Lung microvascular endothelial cell (primary cell): ENCODE data around the gene GSE1. TPM values are rescaled to one million over a fixed set of nuclear protein-coding genes. Genes with fewer than 3 reads are reported as not detected.

ENCODE experiments used
- DNase-seq, 2 donors: peaks; one replicate each; pipeline versions ENCODE4 v3.0.0 to v3.0.0-alpha.2; 2010; ENCODE audit warnings: low read depth in 2 of 2
- total RNA-seq: library from RNA; depleted of rRNA; stranded (reverse); fragments of >200 nt; gene quantifications from 2 replicates; pipeline ENCODE4 v1.2.1, GENCODE V29; 2014

GSE1 gene
- total RNA-seq, 1 donor from 2014 or later = 12.1 TPM

- DNase-seq = no peak
These were observed 18.8 kb downstream of the GSE1 start for GRCh38 chr16:85631802-85632393.

- no peak for DNase-seq
These were observed 19.8 kb downstream of the GSE1 start for GRCh38 chr16:85632709-85633437.

- no peak for DNase-seq
These were observed 20.3 kb downstream of the GSE1 start for GRCh38 chr16:85633438-85633743.

- DNase-seq = no peak
These were observed 20.8 kb downstream of the GSE1 start for GRCh38 chr16:85633888-85634287.

GRCh38 chr16:85634747-85635544, 21.8 kb downstream of the GSE1 start:
- no peak for DNase-seq

GRCh38 chr16:85635545-85636140, 22.5 kb downstream of the GSE1 start:
- DNase-seq = no peak

GRCh38 chr16:85636234-85636812, 23.2 kb downstream of the GSE1 start:
- DNase-seq = no peak

GRCh38 chr16:85637061-85637807, 24.1 kb downstream of the GSE1 start:
- no peak for DNase-seq

- DNase-seq = no peak
These were observed 24.9 kb downstream of the GSE1 start for GRCh38 chr16:85637808-85638647.

- no peak for DNase-seq
These were observed 25.7 kb downstream of the GSE1 start for GRCh38 chr16:85638695-85639409.

- no peak for DNase-seq
These were observed 26.6 kb downstream of the GSE1 start for GRCh38 chr16:85639529-85640253.

- DNase-seq = no peak
These were observed 27.1 kb downstream of the GSE1 start for GRCh38 chr16:85640254-85640558.

- no peak for DNase-seq
These were observed 27.5 kb downstream of the GSE1 start for GRCh38 chr16:85640585-85640984.

- no peak for DNase-seq
These were observed 28.2 kb downstream of the GSE1 start for GRCh38 chr16:85641305-85641704.

GRCh38 chr16:85641776-85642176, 28.7 kb downstream of the GSE1 start:
- peak in 1 of 2 donors; percentile 35 for DNase-seq

- DNase-seq = no peak
These were observed 29.7 kb downstream of the GSE1 start for GRCh38 chr16:85642762-85643358.

- DNase-seq = no peak
These were observed 30.5 kb downstream of the GSE1 start for GRCh38 chr16:85643631-85644030.

GRCh38 chr16:85644093-85644712, 31.1 kb downstream of the GSE1 start:
- no peak for DNase-seq
